H9 (cell line): ENCODE data around the gene MAN2C1. TPM values are rescaled to one million over a fixed set of nuclear protein-coding genes. Genes with fewer than 3 reads are reported as not detected.

Experiments
- DNase-seq: peaks from one replicate; pipeline ENCODE4 v3.0.0-alpha.2; 2017
- H2AFZ ChIP-seq: one replicate; pipeline ENCODE4 v1.6.1; 2013; ENCODE audit warnings: mild to moderate bottlenecking, low read length, control low read depth, moderate library complexity
- H2AK5ac ChIP-seq: 2 replicates; pipeline ENCODE4 v1.6.1; 2013; ENCODE audit warnings: low read length, control low read depth, mixed read lengths; ENCODE audit not compliant: insufficient read length
- H2BK120ac ChIP-seq: one replicate; pipeline ENCODE4 v1.6.1; 2013; ENCODE audit warnings: low read depth, mild to moderate bottlenecking, low read length, control low read depth, inconsistent platforms; ENCODE audit not compliant: poor library complexity, severe bottlenecking
- H2BK12ac ChIP-seq: 2 replicates; pipeline ENCODE4 v1.6.1; 2013; ENCODE audit warnings: low read length, control low read depth, mixed read lengths, low read depth; ENCODE audit not compliant: insufficient read length
- H2BK15ac ChIP-seq: 2 replicates; pipeline ENCODE4 v1.6.1; 2013; ENCODE audit warnings: low read depth, low read length, control low read depth
- H2BK20ac ChIP-seq: one replicate; pipeline ENCODE4 v1.6.1; 2013; ENCODE audit warnings: low read depth, mild to moderate bottlenecking, low read length, control low read depth, inconsistent platforms; ENCODE audit not compliant: poor library complexity, severe bottlenecking
- H2BK5ac ChIP-seq: 2 replicates; pipeline ENCODE4 v1.6.1; 2013; ENCODE audit warnings: low read length, control low read depth, mixed read lengths; ENCODE audit not compliant: insufficient read length
- H3K14ac ChIP-seq: 2 replicates; pipeline ENCODE4 v1.6.1; 2013; ENCODE audit warnings: low read length, control low read depth; ENCODE audit not compliant: insufficient read depth
- H3K18ac ChIP-seq: 2 replicates; pipeline ENCODE4 v1.6.1; 2013; ENCODE audit warnings: low read depth, mild to moderate bottlenecking, mixed read lengths, low read length, control low read depth; ENCODE audit not compliant: insufficient read length
- H3K23ac ChIP-seq: 2 replicates; pipeline ENCODE4 v1.6.1; 2013; ENCODE audit warnings: low read length, control low read depth, mixed read lengths, low read depth; ENCODE audit not compliant: insufficient read length
- H3K23me2 ChIP-seq: 2 replicates; pipeline ENCODE4 v1.6.1; 2013; ENCODE audit warnings: low read depth, mild to moderate bottlenecking, mixed read lengths, low read length, control low read depth; ENCODE audit not compliant: insufficient read length, poor library complexity, severe bottlenecking
- H3K27ac ChIP-seq: 2 replicates; pipeline ENCODE4 v1.5.1; 2013; ENCODE audit warnings: low read length, control low read depth, mixed read lengths, low read depth; ENCODE audit not compliant: insufficient read length
- H3K27me3 ChIP-seq: 2 replicates; pipeline ENCODE4 v1.6.1; 2013; ENCODE audit warnings: low read length, control low read depth, inconsistent platforms; ENCODE audit not compliant: insufficient read depth
- H3K4ac ChIP-seq: 2 replicates; pipeline ENCODE4 v1.6.1; 2013; ENCODE audit warnings: low read depth, mild to moderate bottlenecking, control low read depth, inconsistent platforms, low read length, moderate library complexity
- H3K4me1 ChIP-seq: 2 replicates; pipeline ENCODE4 v1.6.1; 2013; ENCODE audit warnings: low read length, control low read depth, inconsistent platforms; ENCODE audit not compliant: insufficient read depth
- H3K4me2 ChIP-seq: 2 replicates; pipeline ENCODE4 v1.6.1; 2013; ENCODE audit warnings: low read length, control low read depth, mixed read lengths; ENCODE audit not compliant: insufficient read length, insufficient read depth
- H3K56ac ChIP-seq: 2 replicates; pipeline ENCODE4 v1.6.1; 2013; ENCODE audit warnings: low read depth, mild to moderate bottlenecking, mixed read lengths, low read length, control low read depth; ENCODE audit not compliant: insufficient read length
- H3K79me1 ChIP-seq: 2 replicates; pipeline ENCODE4 v1.6.1; 2013; ENCODE audit warnings: low read depth, mild to moderate bottlenecking, moderate library complexity, low read length, control low read depth, inconsistent platforms; ENCODE audit not compliant: insufficient read depth, poor library complexity, severe bottlenecking
- H3K79me2 ChIP-seq: 2 replicates; pipeline ENCODE4 v1.6.1; 2013; ENCODE audit warnings: low read length, control low read depth, inconsistent platforms; ENCODE audit not compliant: insufficient read depth
- H3K9ac ChIP-seq: 2 replicates; pipeline ENCODE4 v1.6.1; 2013; ENCODE audit warnings: low read length, control low read depth, mixed read lengths; ENCODE audit not compliant: insufficient read length; ENCODE audit errors: extremely low read depth
- H3K9me3 ChIP-seq: one replicate; pipeline ENCODE4 v1.6.1; 2013; ENCODE audit warnings: low read depth, low read length, inconsistent platforms; ENCODE audit not compliant: control insufficient read depth
- H3T11ph ChIP-seq: one replicate; pipeline ENCODE4 v1.6.1; 2013; ENCODE audit warnings: mild to moderate bottlenecking, low read length, control low read depth, inconsistent platforms
- H4K20me1 ChIP-seq: one replicate; pipeline ENCODE4 v1.6.1; 2013; ENCODE audit not compliant: control insufficient read depth, insufficient read length, insufficient read depth
- H4K5ac ChIP-seq: 2 replicates; pipeline ENCODE4 v1.6.1; 2013; ENCODE audit warnings: low read depth, mild to moderate bottlenecking, mixed read lengths, low read length, control low read depth; ENCODE audit not compliant: insufficient read length
- H4K8ac ChIP-seq: replicated peaks from 2 replicates; pipeline ENCODE4 v1.6.1; 2013; ENCODE audit warnings: low read length, control low read depth, mixed read lengths, low read depth; ENCODE audit not compliant: insufficient read length
- H4K91ac ChIP-seq: 2 replicates; pipeline ENCODE4 v1.6.1; 2013; ENCODE audit warnings: low read depth, mild to moderate bottlenecking, moderate library complexity, mixed read lengths, low read length, control low read depth; ENCODE audit not compliant: insufficient read length
- H3K27ac Mint-ChIP-seq, 3 experiments: 2 replicates in 2 of 3; 3 replicates in 1 of 3; pipeline ENCODE4 v1.8.0; 2020 to 2021; ENCODE audit warnings: mixed read lengths in 3 of 3, mild to moderate bottlenecking in 1 of 3, moderate library complexity in 1 of 3
- H3K27me3 Mint-ChIP-seq: 2 replicates; pipeline ENCODE4 v1.8.0; 2021; ENCODE audit warnings: low read depth, mild to moderate bottlenecking, moderate library complexity, mixed read lengths
- H3K36me3 Mint-ChIP-seq, 3 experiments: 2 replicates in 2 of 3; 3 replicates in 1 of 3; pipeline ENCODE4 v1.8.0; 2020 to 2021; ENCODE audit warnings: low read depth in 3 of 3, mixed read lengths in 3 of 3; ENCODE audit not compliant: insufficient read depth in 1 of 3
- H3K4me1 Mint-ChIP-seq, 2 experiments: 2 replicates each; pipeline ENCODE4 v1.8.0; 2020; ENCODE audit warnings: mixed read lengths in 2 of 2
- H3K4me3 Mint-ChIP-seq, 2 experiments: 2 replicates in 1 of 2; 3 replicates in 1 of 2; pipeline ENCODE4 v1.8.0; 2020 to 2021; ENCODE audit warnings: mild to moderate bottlenecking in 2 of 2, mixed read lengths in 2 of 2, moderate library complexity in 1 of 2
- H3K9me3 Mint-ChIP-seq, 2 experiments: 2 replicates in 1 of 2; 3 replicates in 1 of 2; pipeline ENCODE4 v1.8.0; 2020; ENCODE audit warnings: mild to moderate bottlenecking in 2 of 2, mixed read lengths in 2 of 2, moderate library complexity in 1 of 2
- CTCF ChIP-seq: fragments of 200-600 bp; sonication (generic); conservative IDR thresholded peaks from 3 replicates; pipeline ENCODE4 v1.8.0; 2021; ENCODE audit warnings: antibody characterized with exemption, mild to moderate bottlenecking
- WGBS: extraction: QIAGEN DNeasy Blood & Tissue Kit; methylation state at CpG from one replicate; pipeline ENCODE4 v1.1.7; 2013; ENCODE audit warnings: missing lambda C conversion rate, low lambda C conversion rate, mixed read lengths; ENCODE audit not compliant: insufficient read length; ENCODE audit errors: extremely low coverage; 5-methylcytosine and 5-hydroxymethylcytosine counted together
- total RNA-seq: library from RNA; stranded (reverse); gene quantifications from 2 replicates; pipeline ENCODE4 v1.2.1, GENCODE V29; 2021

The MAN2C1 gene
- total RNA-seq, 1 experiment from 2014 or later = 112 TPM

DNA sequence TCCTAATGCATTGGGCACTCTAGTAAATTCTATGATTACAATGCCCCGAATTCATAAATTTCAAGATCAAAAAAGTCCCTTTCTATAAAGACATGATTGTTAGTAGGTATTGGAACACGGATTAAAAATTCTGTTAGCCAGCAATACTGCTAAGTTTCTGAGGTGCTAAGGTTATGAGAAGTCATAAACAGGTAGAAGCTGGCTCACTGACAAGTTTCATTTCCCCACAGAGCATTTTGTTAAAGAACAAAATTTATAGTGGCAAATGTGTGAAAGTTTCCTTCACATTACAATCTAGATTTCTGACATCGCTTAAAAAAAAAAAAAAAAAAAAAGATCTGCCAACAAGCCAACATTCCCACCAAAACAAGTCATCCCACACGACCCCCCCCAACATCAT, 12.4 kb upstream of the MAN2C1 start:
- Histone ChIP-seq H3K79me2 (no peaks in the 10 kb centered on the region), H2BK12ac (no peak overlapping the region), H3K27ac (no peak overlapping the region), H3K4me2 (no peak overlapping the region), H3K14ac (no peak overlapping the region), H3K4ac (no peak overlapping the region), H3K23ac (no peak overlapping the region), H3K23me2 (no peaks in the 10 kb centered on the region), H3K9ac (no peak overlapping the region), H2BK15ac (no peak overlapping the region), H3K4me1 (no peaks in the 10 kb centered on the region), H4K20me1 (no peaks in the 10 kb centered on the region), H2BK20ac (no peak overlapping the region), H3K56ac (no peak overlapping the region), H3K27me3 (no peaks in the 10 kb centered on the region), H2AFZ (no peak overlapping the region), H2BK5ac (no peak overlapping the region), H3K9me3 (no peaks in the 10 kb centered on the region), H3T11ph (no peak overlapping the region), H4K8ac (no peak overlapping the region), H2AK5ac (no peak overlapping the region), H3K79me1 (no peaks in the 10 kb centered on the region), H3K18ac (no peak overlapping the region), H4K5ac (no peak overlapping the region), H2BK120ac (no peak overlapping the region), H4K91ac (no peak overlapping the region)
- Mint-ChIP-seq H3K9me3 (no peaks in the 10 kb centered on the region), H3K4me1 (no peaks in the 10 kb centered on the region), H3K27me3 (no peaks in the 10 kb centered on the region), H3K36me3 (peaks cover 40 to 88% (median 85%) of the 10 kb centered on the region in 3 experiments; a peak in 6 of 7 replicates), H3K27ac (no peak overlapping the region), H3K4me3 (no peak overlapping the region)
- no CpG with 5 or more reads among the region's 4 CpGs for WGBS
- TF ChIP-seq CTCF = no peak
- DNase-seq = no peak
